Measurements from ENCODE around the gene LRIT1. TPM values are rescaled to one million over a fixed set of nuclear protein-coding genes. Genes with fewer than 3 reads are reported as not detected.

The LRIT1 gene
- total RNA-seq, 2 experiments from 2014 or later, result not detected

GRCh38 chr10:84196083-84196482, 45.3 kb downstream of the LRIT1 start:
- no peak overlapping the region for H3K4me3 Mint-ChIP-seq
- H3K36me3 Mint-ChIP-seq, result no peaks in the 10 kb centered on the region
- intact Hi-C loops (cut with micrococcal nuclease), result no loop called here
- ChIA-PET POLR2A (interaction anchor here (0.6 kb wide), 1 partner anchor 14 kb away, joined by 3 read pairs; no protein-coding TSS in a partner anchor), CTCF (interaction anchor here (1.7 to 2.5 kb wide), 3 partner anchors 9 to 48 kb away, joined by 4 to 9 read pairs (median 8); no protein-coding TSS in a partner anchor)
- DNase-seq, result no peak
- H3K27me3 Mint-ChIP-seq, result peaks cover 30% of the 10 kb centered on the region
- no peak overlapping the region for H3K27ac Mint-ChIP-seq
- H3K9me3 Mint-ChIP-seq, result no peaks in the 10 kb centered on the region
- H3K4me1 Mint-ChIP-seq (ENCODE audit: low read depth), result peaks cover 7% of the 10 kb centered on the region

DNA sequence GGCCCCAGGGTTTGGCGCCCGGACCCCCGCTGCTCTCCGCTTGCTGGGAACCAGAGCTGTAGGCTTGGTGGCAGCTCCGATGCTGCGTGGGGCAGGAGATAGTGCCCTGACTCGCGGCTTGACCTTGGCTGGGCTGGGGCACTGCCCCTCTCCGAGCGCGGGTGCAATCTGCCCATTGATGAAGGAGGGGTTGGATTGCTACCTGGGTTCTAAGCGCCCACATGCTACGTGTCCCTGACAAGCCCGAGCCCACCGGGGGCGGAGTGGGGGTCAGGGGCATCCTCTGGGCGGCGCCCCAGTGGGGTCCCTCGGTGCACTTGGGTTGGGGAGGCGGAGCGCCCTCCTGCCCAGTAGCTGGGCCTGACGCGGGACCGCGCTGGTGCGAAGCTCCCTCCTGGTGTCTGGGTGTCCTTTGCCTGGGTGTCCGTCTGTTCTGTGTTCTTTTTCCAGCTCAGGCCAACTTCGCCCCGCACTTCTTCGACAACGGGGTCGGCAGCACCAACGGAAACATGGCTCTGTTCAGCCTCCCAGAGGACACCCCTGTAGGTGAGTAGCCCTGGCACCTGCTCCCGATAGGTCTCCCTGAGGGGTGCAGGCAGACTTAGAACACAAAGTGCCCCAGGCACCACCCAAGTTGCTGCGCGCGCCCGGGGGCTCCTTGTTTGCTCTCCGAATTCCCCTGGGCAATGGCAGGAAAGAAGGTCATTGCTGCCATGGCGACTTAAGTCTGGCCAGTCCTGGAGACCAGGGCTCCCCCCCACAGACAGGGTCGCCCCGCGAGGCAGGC, 46.1 kb downstream of the LRIT1 start:
- Mint-ChIP-seq H3K4me3 (no peak overlapping the region), H3K4me1 (ENCODE audit: low read depth) (peaks cover 13% of the 10 kb centered on the region), H3K9me3 (no peaks in the 10 kb centered on the region), H3K27ac (no peak overlapping the region), H3K27me3 (peaks cover 30% of the 10 kb centered on the region), H3K36me3 (no peaks in the 10 kb centered on the region)
- ChIA-PET CTCF (interaction anchor here (1.4 to 2.5 kb wide), 3 partner anchors 10 to 47 kb away, joined by 6 to 9 read pairs (median 8); no protein-coding TSS in a partner anchor), POLR2A (interaction anchor here (0.6 kb wide), 1 partner anchor 15 kb away, joined by 3 read pairs; no protein-coding TSS in a partner anchor)
- intact Hi-C loops (cut with micrococcal nuclease), result no loop called here
- no peak for DNase-seq

DNA sequence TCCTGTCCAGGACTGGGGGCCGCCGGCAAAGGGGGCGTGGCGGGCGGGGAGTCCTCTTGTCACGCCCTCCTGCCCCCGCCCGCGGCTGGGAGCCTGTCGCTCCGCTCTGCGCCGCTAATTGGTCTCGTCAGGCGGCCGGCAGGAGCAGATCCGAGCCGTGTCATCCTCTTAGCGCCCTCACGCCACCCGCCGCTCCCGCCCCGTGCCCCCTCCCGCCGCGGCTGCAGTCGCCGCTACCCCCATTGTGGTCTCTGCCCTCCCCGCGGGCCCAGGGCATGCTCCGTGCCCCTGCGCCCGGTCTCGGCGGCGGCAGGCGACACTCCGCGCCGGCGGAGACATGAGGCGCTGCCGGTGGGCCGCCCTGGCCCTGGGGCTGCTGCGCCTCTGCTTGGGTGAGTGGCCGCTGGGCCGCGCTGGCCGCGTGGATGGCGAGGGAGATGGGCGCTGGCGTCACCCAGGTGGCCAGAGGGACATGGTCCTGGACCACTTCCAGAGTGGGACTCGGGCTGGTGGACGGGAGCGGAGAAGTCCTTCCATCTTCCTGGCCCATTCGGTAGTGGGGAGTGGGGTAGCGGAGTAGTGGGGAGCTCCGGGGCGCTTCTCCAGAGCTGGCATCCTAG, 46.8 kb downstream of the LRIT1 start, which contains the start of gene CDHR1:
Gene CDHR1, plus strand, starts transcription at position 114 of the 620 bp plus-strand sequence. Its CDS starts 224 bp downstream, at position 338.
- ChIA-PET CTCF (interaction anchor here (1.4 to 2.5 kb wide), 3 partner anchors 11 to 47 kb away, joined by 6 to 9 read pairs (median 8); no protein-coding TSS in a partner anchor), POLR2A (no interaction called here)
- Mint-ChIP-seq H3K4me3 (peak within 1 kb of the TSS; percentile 34), H3K27ac (no peak within 1 kb of the TSS), H3K36me3 (no peaks in the 10 kb centered on the region), H3K4me1 (ENCODE audit: low read depth) (peaks cover 13% of the 10 kb centered on the region), H3K9me3 (no peaks in the 10 kb centered on the region), H3K27me3 (peaks cover 30% of the 10 kb centered on the region)
- DNase-seq, result peak; percentile 57
- intact Hi-C loops (cut with micrococcal nuclease), result loop anchor here (5.0 kb wide), 1 partner anchor 57 kb away; the partner anchor contains the start of gene GHITM

- intact Hi-C loops (cut with micrococcal nuclease), result loop anchor here (5.0 kb wide), 1 partner anchor 57 kb away; the partner anchor contains the start of gene GHITM
- Mint-ChIP-seq H3K36me3 (no peaks in the 10 kb centered on the region), H3K9me3 (no peaks in the 10 kb centered on the region), H3K4me1 (ENCODE audit: low read depth) (peaks cover 13% of the 10 kb centered on the region), H3K4me3 (no peak overlapping the region), H3K27me3 (peaks cover 30% of the 10 kb centered on the region), H3K27ac (no peak overlapping the region)
- DNase-seq, result no peak
- CTCF ChIA-PET, result interaction anchor here (2.5 to 2.6 kb wide), 2 partner anchors 11 to 55 kb away, joined by 6 to 9 read pairs; partner anchors contain the start of gene GHITM
- POLR2A ChIA-PET, result no interaction called here
These were observed 47.4 kb downstream of the LRIT1 start for GRCh38 chr10:84193846-84194423.

- H3K9me3 Mint-ChIP-seq, result no peaks in the 10 kb centered on the region
- intact Hi-C loops (cut with micrococcal nuclease), result loop anchor here (5.0 kb wide), 1 partner anchor 56 kb away; the partner anchor contains the start of gene GHITM
- CTCF ChIA-PET, result interaction anchor here (1.8 to 2.6 kb wide), 2 partner anchors 10 to 54 kb away, joined by 5 to 6 read pairs; partner anchors contain the start of gene GHITM
- H3K4me1 Mint-ChIP-seq (ENCODE audit: low read depth), result peaks cover 13% of the 10 kb centered on the region
- POLR2A ChIA-PET, result no interaction called here
- no peaks in the 10 kb centered on the region for H3K36me3 Mint-ChIP-seq
- no peak overlapping the region for H3K4me3 Mint-ChIP-seq
- no peak for DNase-seq
- H3K27me3 Mint-ChIP-seq, result peaks cover 29% of the 10 kb centered on the region
- no peak overlapping the region for H3K27ac Mint-ChIP-seq
These were observed 48.0 kb downstream of the LRIT1 start for GRCh38 chr10:84193327-84193726.

- H3K36me3 Mint-ChIP-seq, result no peaks in the 10 kb centered on the region
- H3K9me3 Mint-ChIP-seq, result no peaks in the 10 kb centered on the region
- intact Hi-C loops (cut with micrococcal nuclease), result loop anchor here (5.0 kb wide), 1 partner anchor 54 kb away; the partner anchor contains the start of gene GHITM
- H3K4me1 Mint-ChIP-seq (ENCODE audit: low read depth), result peaks cover 13% of the 10 kb centered on the region
- no peak overlapping the region for H3K27ac Mint-ChIP-seq
- ChIA-PET CTCF (interaction anchor here (2.0 kb wide), 1 partner anchor 14 kb away, joined by 8 read pairs; no protein-coding TSS in a partner anchor), POLR2A (no interaction called here)
- H3K4me3 Mint-ChIP-seq, result no peak overlapping the region
- DNase-seq, result peak; percentile 27
- H3K27me3 Mint-ChIP-seq, result peaks cover 18% of the 10 kb centered on the region
These were observed 50.2 kb downstream of the LRIT1 start for GRCh38 chr10:84191106-84191505.

GRCh38 chr10:84190621-84191020, 50.7 kb downstream of the LRIT1 start:
- peaks cover 13% of the 10 kb centered on the region for H3K27me3 Mint-ChIP-seq
- no peaks in the 10 kb centered on the region for H3K36me3 Mint-ChIP-seq
- ChIA-PET POLR2A (no interaction called here), CTCF (no interaction called here)
- H3K4me1 Mint-ChIP-seq (ENCODE audit: low read depth), result peaks cover 13% of the 10 kb centered on the region
- no peak overlapping the region for H3K27ac Mint-ChIP-seq
- intact Hi-C loops (cut with micrococcal nuclease), result loop anchor here (5.0 kb wide), 1 partner anchor 53 kb away; the partner anchor contains the start of gene GHITM
- no peak overlapping the region for H3K4me3 Mint-ChIP-seq
- DNase-seq, result no peak
- H3K9me3 Mint-ChIP-seq, result no peaks in the 10 kb centered on the region

- ChIA-PET CTCF (no interaction called here), POLR2A (no interaction called here)
- H3K27ac Mint-ChIP-seq, result no peak overlapping the region
- H3K27me3 Mint-ChIP-seq, result peaks cover 4% of the 10 kb centered on the region
- H3K4me3 Mint-ChIP-seq, result no peak overlapping the region
- no peaks in the 10 kb centered on the region for H3K36me3 Mint-ChIP-seq
- H3K4me1 Mint-ChIP-seq (ENCODE audit: low read depth), result peaks cover 11% of the 10 kb centered on the region
- intact Hi-C loops (cut with micrococcal nuclease), result no loop called here
- H3K9me3 Mint-ChIP-seq, result no peaks in the 10 kb centered on the region
- no peak for DNase-seq
These were observed 52.5 kb downstream of the LRIT1 start for GRCh38 chr10:84188815-84189214.

DNA sequence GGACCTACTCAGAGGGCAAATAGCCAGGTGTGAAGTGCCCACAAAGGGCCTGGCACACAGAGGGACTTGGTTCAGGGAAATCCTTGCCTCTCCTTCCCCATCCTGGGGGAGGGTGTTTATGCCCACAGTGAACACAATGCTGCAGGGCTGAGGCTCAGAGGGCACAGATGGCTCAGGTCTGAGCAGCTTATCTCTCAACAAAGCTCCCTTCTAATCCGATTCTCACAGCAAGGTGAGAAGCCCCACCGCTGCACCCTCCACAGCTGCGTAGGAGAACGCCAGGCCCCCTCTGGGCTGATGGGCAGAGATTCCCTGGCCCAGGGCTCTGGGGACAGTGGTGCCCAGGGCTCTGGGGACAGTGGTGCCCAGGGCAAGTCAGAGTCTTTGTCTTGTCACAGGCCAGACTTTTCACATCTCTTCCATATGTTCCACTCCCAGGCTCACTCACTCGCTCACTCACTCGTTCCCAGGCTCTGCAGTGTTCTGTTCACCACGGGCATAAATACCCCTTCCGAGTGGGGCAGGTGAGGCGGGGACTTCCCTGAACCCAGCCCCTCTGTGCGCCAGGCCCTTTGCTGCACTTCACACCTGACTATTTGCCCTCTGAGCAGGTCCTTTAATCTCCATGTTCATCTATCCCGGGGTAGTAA, 55.7 kb downstream of the LRIT1 start:
- Mint-ChIP-seq H3K36me3 (no peaks in the 10 kb centered on the region), H3K4me3 (no peak overlapping the region), H3K27me3 (no peaks in the 10 kb centered on the region), H3K4me1 (ENCODE audit: low read depth) (peaks cover 3% of the 10 kb centered on the region), H3K9me3 (no peaks in the 10 kb centered on the region), H3K27ac (no peak overlapping the region)
- DNase-seq, result no peak
- ChIA-PET CTCF (no interaction called here), POLR2A (no interaction called here)
- intact Hi-C loops (cut with micrococcal nuclease), result no loop called here

GRCh38 chr10:84184517-84184916, 56.8 kb downstream of the LRIT1 start:
- POLR2A ChIA-PET, result no interaction called here
- no peaks in the 10 kb centered on the region for H3K9me3 Mint-ChIP-seq
- CTCF ChIA-PET, result interaction anchor here (0.8 kb wide), 1 partner anchor 21 kb away, joined by 3 read pairs; no protein-coding TSS in a partner anchor
- intact Hi-C loops (cut with micrococcal nuclease), result no loop called here
- no peak overlapping the region for H3K27ac Mint-ChIP-seq
- DNase-seq, result no peak
- H3K4me3 Mint-ChIP-seq, result no peak overlapping the region
- no peaks in the 10 kb centered on the region for H3K4me1 Mint-ChIP-seq (ENCODE audit: low read depth)
- no peaks in the 10 kb centered on the region for H3K27me3 Mint-ChIP-seq
- no peaks in the 10 kb centered on the region for H3K36me3 Mint-ChIP-seq

GRCh38 chr10:84181631-84182030, 59.7 kb downstream of the LRIT1 start:
- DNase-seq, result no peak
- ChIA-PET POLR2A (no interaction called here), CTCF (no interaction called here)
- no peak overlapping the region for H3K27ac Mint-ChIP-seq
- no peaks in the 10 kb centered on the region for H3K9me3 Mint-ChIP-seq
- no peak overlapping the region for H3K4me3 Mint-ChIP-seq
- peaks cover 5% of the 10 kb centered on the region for H3K4me1 Mint-ChIP-seq (ENCODE audit: low read depth)
- H3K36me3 Mint-ChIP-seq, result no peaks in the 10 kb centered on the region
- intact Hi-C loops (cut with micrococcal nuclease), result no loop called here
- H3K27me3 Mint-ChIP-seq, result no peaks in the 10 kb centered on the region
